Measurements from ENCODE around the gene CA6. TPM values are rescaled to one million over a fixed set of nuclear protein-coding genes. Genes with fewer than 3 reads are reported as not detected.

CA6 gene
- total and polyA plus RNA-seq, 2 of the 8 experiments (the other 6 are each of a cell fraction or from before 2014, with no cell fraction given), result not detected

DNA sequence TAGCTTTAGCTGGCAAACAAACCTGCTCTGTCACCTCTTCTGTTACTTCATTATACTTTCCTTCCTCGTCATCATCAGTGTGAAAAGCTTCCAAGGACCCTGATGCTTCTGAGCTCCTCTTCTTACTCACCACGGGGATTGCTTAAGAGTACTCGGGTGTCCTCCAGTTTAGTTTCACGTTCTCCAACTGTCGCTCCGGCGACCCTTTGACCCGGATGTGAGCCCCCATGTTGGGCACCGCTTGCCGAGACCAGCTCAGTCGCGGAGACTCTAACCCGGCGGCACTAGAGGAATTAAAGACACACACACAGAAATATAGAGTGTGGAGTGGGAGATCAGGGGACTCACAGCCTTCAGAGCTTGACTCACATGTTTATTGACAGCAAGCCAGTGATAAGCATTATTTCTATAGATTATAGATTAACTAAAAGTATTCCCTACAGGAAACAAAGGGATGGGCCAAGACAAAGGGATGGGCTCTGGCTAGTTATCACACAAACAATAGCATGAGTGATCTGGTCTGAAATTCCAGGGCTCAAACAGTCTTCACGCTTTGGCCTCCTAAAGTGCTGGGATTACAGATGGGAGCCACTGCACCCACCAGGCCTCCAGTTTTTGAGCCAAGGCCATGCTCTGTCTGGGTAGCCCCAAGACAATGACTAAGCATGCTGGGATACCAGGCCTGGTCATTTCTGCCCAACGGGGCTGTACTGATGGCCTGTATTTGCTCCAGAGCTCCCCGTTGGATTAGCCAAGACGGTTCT lies 37.1 kb upstream of the CA6 start:
- ChIA-PET POLR2A (ENCODE audit: partially characterized antibody) (interaction anchor here (0.6 to 6.6 kb wide), 7 partner anchors 30 to 64 kb away, joined by 3 to 30 read pairs (median 3); partner anchors contain the start of gene ENO1), CTCF (ENCODE audit: partially characterized antibody) (interaction anchor here (0.6 to 2.8 kb wide), 13 partner anchors 18 to 578 kb away, joined by 3 to 12 read pairs (median 4); no protein-coding TSS in a partner anchor)

More for the DNA sequence above, 37.1 kb upstream of the CA6 start:
- 80% methylated on average over 18 of the region's 18 CpGs; no CpG with 5 or more reads in 1 of the 2 experiments for WGBS, 2 experiments (ENCODE audit: extremely low coverage in 1 of 2, insufficient coverage in 1 of 2, insufficient read length in 1 of 2, insufficient replicate concordance in 2 of 2, low coverage in 1 of 2, low lambda C conversion rate in 2 of 2, missing lambda C conversion rate in 1 of 2)
- no peak overlapping the region for H3K4me3 ChIP-seq (ENCODE audit: extremely low read depth in 1 of 4, insufficient read depth in 2 of 4, low read depth in 3 of 4, low read length in 4 of 4)
- no peak overlapping the region for H2BK5ac ChIP-seq (ENCODE audit: low read depth, low read length)
- H3K9me3 ChIP-seq (ENCODE audit: insufficient read depth in 2 of 2, low read depth in 1 of 2, low read length in 1 of 2), result peaks cover 3 to 4% of the 10 kb centered on the region in 2 experiments; a peak in 3 of 4 replicates
- peaks cover 0 to 5% (median 3%) of the 10 kb centered on the region in 4 experiments; a peak in 3 of 7 replicates for H3K4me1 ChIP-seq (replicated peaks in 1 of 4; ENCODE audit: control insufficient read depth in 3 of 4, insufficient read depth in 4 of 4, low read length in 3 of 4)
- no peak for FAIRE-seq
- no peak overlapping the region for H2BK12ac ChIP-seq (ENCODE audit: low read depth, low read length)
- TF ChIP-seq RFX5 (IDR thresholded peaks at IDR 0.05; ENCODE audit: borderline replicate concordance, low read depth, low read length) (no peak), CEBPB (IDR thresholded peaks at IDR 0.05; ENCODE audit: low read depth, low read length) (peak; percentile 18; the same call in 1 of the 2 replicates), FOSL1 (IDR thresholded peaks at IDR 0.05; ENCODE audit: insufficient read depth, low read depth, low read length) (no peak), JUND (IDR thresholded peaks at IDR 0.05; ENCODE audit: low read length) (no peak)
- H2BK20ac ChIP-seq (ENCODE audit: low read length), result no peak overlapping the region
- no peaks in the 10 kb centered on the region for H3K79me1 ChIP-seq (ENCODE audit: low read depth, low read length)
- no peaks in the 10 kb centered on the region for H3K27me3 ChIP-seq (replicated peaks in 1 of 4; ENCODE audit: control insufficient read depth in 3 of 4, extremely low read depth in 1 of 4, insufficient read depth in 3 of 4, low read length in 3 of 4)
- no peak overlapping the region for H3K4ac ChIP-seq (replicated peaks; ENCODE audit: insufficient read length, low read depth, low read length)
- no peak overlapping the region for H2AK5ac ChIP-seq (ENCODE audit: low read depth, low read length)
- no peaks in the 10 kb centered on the region for H3K23me2 ChIP-seq (ENCODE audit: low read depth, low read length)
- H4K91ac ChIP-seq (replicated peaks; ENCODE audit: insufficient read length, low read length), result no peak overlapping the region
- no peak overlapping the region for H2BK15ac ChIP-seq (ENCODE audit: low read length)
- no peak overlapping the region; the same call in 1 of the 2 replicates for H4K8ac ChIP-seq (ENCODE audit: extremely low read depth, insufficient read depth, low read length)
- peak overlapping the region; percentile 28 for H2BK120ac ChIP-seq (replicated peaks; ENCODE audit: low read depth, low read length)
- no peaks in the 10 kb centered on the region for H3K79me2 ChIP-seq (ENCODE audit: control insufficient read depth in 1 of 2, insufficient read depth in 2 of 2, low read length in 2 of 2)
- no peak overlapping the region for H3K56ac ChIP-seq (replicated peaks; ENCODE audit: insufficient read length, low read depth, low read length)
- no peaks in the 10 kb centered on the region for H4K20me1 ChIP-seq (replicated peaks in 1 of 2; ENCODE audit: control insufficient read depth in 1 of 2, insufficient read depth in 2 of 2, low read length in 2 of 2)
- no peak overlapping the region for H3K14ac ChIP-seq (ENCODE audit: insufficient read length)
- H3K27ac ChIP-seq (ENCODE audit: low read depth, low read length), result no peak overlapping the region
- H3K4me2 ChIP-seq (ENCODE audit: insufficient read depth in 1 of 2, low read depth in 2 of 2, low read length in 2 of 2), result no peak overlapping the region
- H3K18ac ChIP-seq (ENCODE audit: extremely low read depth, low read length), result no peak overlapping the region
- H2AFZ ChIP-seq (ENCODE audit: low read length), result no peak overlapping the region; the same call in 1 of the 2 replicates
- H4K5ac ChIP-seq (ENCODE audit: insufficient read length, low read depth, low read length), result no peak overlapping the region
- no peaks in the 10 kb centered on the region for H3K36me3 ChIP-seq (ENCODE audit: control insufficient read depth in 2 of 4, insufficient read depth in 4 of 4, low read length in 3 of 4)
- H3K23ac ChIP-seq (ENCODE audit: insufficient read length), result no peak overlapping the region
- DNase-seq (ENCODE audit: low read depth in 1 of 2, low spot score in 2 of 2), result no peak
- H3K9ac ChIP-seq (replicated peaks in 1 of 4; ENCODE audit: extremely low read depth in 1 of 4, low read depth in 3 of 4, low read length in 3 of 4), result no peak overlapping the region
